H9 (cell line): ENCODE measurements around the gene EXOC8. TPM values are rescaled to one million over a fixed set of nuclear protein-coding genes. Genes with fewer than 3 reads are reported as not detected.

Experiments
- DNase-seq: peaks from one replicate; pipeline ENCODE4 v3.0.0-alpha.2; 2017
- H2AFZ ChIP-seq: one replicate; pipeline ENCODE4 v1.6.1; 2013; ENCODE audit warnings: mild to moderate bottlenecking, low read length, control low read depth, moderate library complexity
- H2AK5ac ChIP-seq: 2 replicates; pipeline ENCODE4 v1.6.1; 2013; ENCODE audit warnings: low read length, control low read depth, mixed read lengths; ENCODE audit not compliant: insufficient read length
- H2BK120ac ChIP-seq: one replicate; pipeline ENCODE4 v1.6.1; 2013; ENCODE audit warnings: low read depth, mild to moderate bottlenecking, low read length, control low read depth, inconsistent platforms; ENCODE audit not compliant: poor library complexity, severe bottlenecking
- H2BK12ac ChIP-seq: 2 replicates; pipeline ENCODE4 v1.6.1; 2013; ENCODE audit warnings: low read length, control low read depth, mixed read lengths, low read depth; ENCODE audit not compliant: insufficient read length
- H2BK15ac ChIP-seq: 2 replicates; pipeline ENCODE4 v1.6.1; 2013; ENCODE audit warnings: low read depth, low read length, control low read depth
- H2BK20ac ChIP-seq: one replicate; pipeline ENCODE4 v1.6.1; 2013; ENCODE audit warnings: low read depth, mild to moderate bottlenecking, low read length, control low read depth, inconsistent platforms; ENCODE audit not compliant: poor library complexity, severe bottlenecking
- H2BK5ac ChIP-seq: 2 replicates; pipeline ENCODE4 v1.6.1; 2013; ENCODE audit warnings: low read length, control low read depth, mixed read lengths; ENCODE audit not compliant: insufficient read length
- H3K14ac ChIP-seq: 2 replicates; pipeline ENCODE4 v1.6.1; 2013; ENCODE audit warnings: low read length, control low read depth; ENCODE audit not compliant: insufficient read depth
- H3K18ac ChIP-seq: 2 replicates; pipeline ENCODE4 v1.6.1; 2013; ENCODE audit warnings: low read depth, mild to moderate bottlenecking, mixed read lengths, low read length, control low read depth; ENCODE audit not compliant: insufficient read length
- H3K23ac ChIP-seq: 2 replicates; pipeline ENCODE4 v1.6.1; 2013; ENCODE audit warnings: low read length, control low read depth, mixed read lengths, low read depth; ENCODE audit not compliant: insufficient read length
- H3K23me2 ChIP-seq: 2 replicates; pipeline ENCODE4 v1.6.1; 2013; ENCODE audit warnings: low read depth, mild to moderate bottlenecking, mixed read lengths, low read length, control low read depth; ENCODE audit not compliant: insufficient read length, poor library complexity, severe bottlenecking
- H3K27ac ChIP-seq: 2 replicates; pipeline ENCODE4 v1.5.1; 2013; ENCODE audit warnings: low read length, control low read depth, mixed read lengths, low read depth; ENCODE audit not compliant: insufficient read length
- H3K27me3 ChIP-seq: 2 replicates; pipeline ENCODE4 v1.6.1; 2013; ENCODE audit warnings: low read length, control low read depth, inconsistent platforms; ENCODE audit not compliant: insufficient read depth
- H3K4ac ChIP-seq: 2 replicates; pipeline ENCODE4 v1.6.1; 2013; ENCODE audit warnings: low read depth, mild to moderate bottlenecking, control low read depth, inconsistent platforms, low read length, moderate library complexity
- H3K4me1 ChIP-seq: 2 replicates; pipeline ENCODE4 v1.6.1; 2013; ENCODE audit warnings: low read length, control low read depth, inconsistent platforms; ENCODE audit not compliant: insufficient read depth
- H3K4me2 ChIP-seq: 2 replicates; pipeline ENCODE4 v1.6.1; 2013; ENCODE audit warnings: low read length, control low read depth, mixed read lengths; ENCODE audit not compliant: insufficient read length, insufficient read depth
- H3K56ac ChIP-seq: 2 replicates; pipeline ENCODE4 v1.6.1; 2013; ENCODE audit warnings: low read depth, mild to moderate bottlenecking, mixed read lengths, low read length, control low read depth; ENCODE audit not compliant: insufficient read length
- H3K79me1 ChIP-seq: 2 replicates; pipeline ENCODE4 v1.6.1; 2013; ENCODE audit warnings: low read depth, mild to moderate bottlenecking, moderate library complexity, low read length, control low read depth, inconsistent platforms; ENCODE audit not compliant: insufficient read depth, poor library complexity, severe bottlenecking
- H3K79me2 ChIP-seq: 2 replicates; pipeline ENCODE4 v1.6.1; 2013; ENCODE audit warnings: low read length, control low read depth, inconsistent platforms; ENCODE audit not compliant: insufficient read depth
- H3K9ac ChIP-seq: 2 replicates; pipeline ENCODE4 v1.6.1; 2013; ENCODE audit warnings: low read length, control low read depth, mixed read lengths; ENCODE audit not compliant: insufficient read length; ENCODE audit errors: extremely low read depth
- H3K9me3 ChIP-seq: one replicate; pipeline ENCODE4 v1.6.1; 2013; ENCODE audit warnings: low read depth, low read length, inconsistent platforms; ENCODE audit not compliant: control insufficient read depth
- H3T11ph ChIP-seq: one replicate; pipeline ENCODE4 v1.6.1; 2013; ENCODE audit warnings: mild to moderate bottlenecking, low read length, control low read depth, inconsistent platforms
- H4K20me1 ChIP-seq: one replicate; pipeline ENCODE4 v1.6.1; 2013; ENCODE audit not compliant: control insufficient read depth, insufficient read length, insufficient read depth
- H4K5ac ChIP-seq: 2 replicates; pipeline ENCODE4 v1.6.1; 2013; ENCODE audit warnings: low read depth, mild to moderate bottlenecking, mixed read lengths, low read length, control low read depth; ENCODE audit not compliant: insufficient read length
- H4K8ac ChIP-seq: replicated peaks from 2 replicates; pipeline ENCODE4 v1.6.1; 2013; ENCODE audit warnings: low read length, control low read depth, mixed read lengths, low read depth; ENCODE audit not compliant: insufficient read length
- H4K91ac ChIP-seq: 2 replicates; pipeline ENCODE4 v1.6.1; 2013; ENCODE audit warnings: low read depth, mild to moderate bottlenecking, moderate library complexity, mixed read lengths, low read length, control low read depth; ENCODE audit not compliant: insufficient read length
- H3K27ac Mint-ChIP-seq, 3 experiments: 2 replicates in 2 of 3; 3 replicates in 1 of 3; pipeline ENCODE4 v1.8.0; 2020 to 2021; ENCODE audit warnings: mixed read lengths in 3 of 3, mild to moderate bottlenecking in 1 of 3, moderate library complexity in 1 of 3
- H3K27me3 Mint-ChIP-seq: 2 replicates; pipeline ENCODE4 v1.8.0; 2021; ENCODE audit warnings: low read depth, mild to moderate bottlenecking, moderate library complexity, mixed read lengths
- H3K36me3 Mint-ChIP-seq, 3 experiments: 2 replicates in 2 of 3; 3 replicates in 1 of 3; pipeline ENCODE4 v1.8.0; 2020 to 2021; ENCODE audit warnings: low read depth in 3 of 3, mixed read lengths in 3 of 3; ENCODE audit not compliant: insufficient read depth in 1 of 3
- H3K4me1 Mint-ChIP-seq, 2 experiments: 2 replicates each; pipeline ENCODE4 v1.8.0; 2020; ENCODE audit warnings: mixed read lengths in 2 of 2
- H3K4me3 Mint-ChIP-seq, 2 experiments: 2 replicates in 1 of 2; 3 replicates in 1 of 2; pipeline ENCODE4 v1.8.0; 2020 to 2021; ENCODE audit warnings: mild to moderate bottlenecking in 2 of 2, mixed read lengths in 2 of 2, moderate library complexity in 1 of 2
- H3K9me3 Mint-ChIP-seq, 2 experiments: 2 replicates in 1 of 2; 3 replicates in 1 of 2; pipeline ENCODE4 v1.8.0; 2020; ENCODE audit warnings: mild to moderate bottlenecking in 2 of 2, mixed read lengths in 2 of 2, moderate library complexity in 1 of 2
- CTCF ChIP-seq: fragments of 200-600 bp; sonication (generic); conservative IDR thresholded peaks from 3 replicates; pipeline ENCODE4 v1.8.0; 2021; ENCODE audit warnings: antibody characterized with exemption, mild to moderate bottlenecking
- WGBS: extraction: QIAGEN DNeasy Blood & Tissue Kit; methylation state at CpG from one replicate; pipeline ENCODE4 v1.1.7; 2013; ENCODE audit warnings: missing lambda C conversion rate, low lambda C conversion rate, mixed read lengths; ENCODE audit not compliant: insufficient read length; ENCODE audit errors: extremely low coverage; 5-methylcytosine and 5-hydroxymethylcytosine counted together
- total RNA-seq: library from RNA; stranded (reverse); gene quantifications from 2 replicates; pipeline ENCODE4 v1.2.1, GENCODE V29; 2021

The EXOC8 gene
- total RNA-seq, 1 experiment from 2014 or later: 10.8 TPM

- Mint-ChIP-seq H3K27me3 (no peaks in the 10 kb centered on the region), H3K36me3 (peaks cover 0 to 11% (median 0%) of the 10 kb centered on the region in 3 experiments; a peak in 1 of 7 replicates), H3K9me3 (no peaks in the 10 kb centered on the region), H3K4me1 (no peaks in the 10 kb centered on the region), H3K27ac (no peak overlapping the region), H3K4me3 (no peak overlapping the region)
- no peaks in the 10 kb centered on the region for H3K27me3 ChIP-seq
- no peak overlapping the region for H2AK5ac ChIP-seq
- H3K4ac ChIP-seq: no peak overlapping the region
- no peak overlapping the region for H3K4me2 ChIP-seq
- H3K9me3 ChIP-seq: no peaks in the 10 kb centered on the region
- H3K4me1 ChIP-seq: no peaks in the 10 kb centered on the region
- H3T11ph ChIP-seq: no peak overlapping the region
- no peak for DNase-seq
- H4K8ac ChIP-seq: no peak overlapping the region
- no peak overlapping the region for H2BK20ac ChIP-seq
- H3K18ac ChIP-seq: no peak overlapping the region
- no peak overlapping the region for H2BK5ac ChIP-seq
- no peak overlapping the region for H4K91ac ChIP-seq
- no peak overlapping the region for H3K56ac ChIP-seq
- no peak overlapping the region for H2AFZ ChIP-seq
- no peak overlapping the region for H3K9ac ChIP-seq
- H2BK15ac ChIP-seq: no peak overlapping the region
- no peak overlapping the region for H2BK12ac ChIP-seq
- no peak overlapping the region for H3K14ac ChIP-seq
- H3K23ac ChIP-seq: no peak overlapping the region
- no CpG with 5 or more reads among the region's 1 CpG for WGBS
- H3K79me2 ChIP-seq: no peaks in the 10 kb centered on the region
- H3K79me1 ChIP-seq: no peaks in the 10 kb centered on the region
- H3K23me2 ChIP-seq: no peaks in the 10 kb centered on the region
- TF ChIP-seq CTCF: no peak
- no peak overlapping the region for H3K27ac ChIP-seq
- H2BK120ac ChIP-seq: no peak overlapping the region
- H4K20me1 ChIP-seq: no peaks in the 10 kb centered on the region
- no peak overlapping the region for H4K5ac ChIP-seq
Measured at GRCh38 chr1:231362325-231362724, 24.7 kb upstream of the EXOC8 start.
